NCI-H2171 treated with DMSO at 0.1 percent for 48 hours (cell line): ENCODE results near the gene SENP2.
"Not testable (repeated sequence)": the region's sequence is repeated elsewhere in the genome, so short reads cannot be mapped to it uniquely, and the experiment has no call there.

Experiments
- DNase-seq: peaks from one replicate; lab custom pipeline; 2025; lab: John Stamatoyannopoulos, UW

Gene SENP2

GRCh38 chr3:185586686-185587039 is 568 bp downstream of the SENP2 start:
- DNase-seq, result no peak

GRCh38 chr3:185594073-185594472 is 8.0 kb downstream of the SENP2 start:
- no peak for DNase-seq

DNA sequence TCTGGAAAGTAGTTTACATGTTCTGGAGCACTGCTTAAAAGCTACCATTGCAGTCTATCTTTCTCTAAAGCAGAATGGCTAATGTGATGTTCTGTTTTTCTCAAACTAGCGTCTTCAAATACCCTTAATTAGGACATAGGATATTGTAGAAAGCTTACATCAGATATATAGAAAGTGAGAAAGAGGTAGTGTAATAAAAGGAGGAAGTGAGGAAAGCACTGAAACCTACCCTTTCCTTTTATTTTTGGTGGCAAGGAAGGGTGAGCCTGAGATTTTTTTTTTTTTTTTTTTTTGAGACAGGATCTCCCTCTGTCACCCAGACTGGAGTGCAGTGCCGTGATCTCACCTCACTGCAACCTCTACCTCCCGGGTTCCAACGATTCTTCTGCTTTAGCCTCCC is 9.4 kb downstream of the SENP2 start:
- DNase-seq, result no peak

DNA sequence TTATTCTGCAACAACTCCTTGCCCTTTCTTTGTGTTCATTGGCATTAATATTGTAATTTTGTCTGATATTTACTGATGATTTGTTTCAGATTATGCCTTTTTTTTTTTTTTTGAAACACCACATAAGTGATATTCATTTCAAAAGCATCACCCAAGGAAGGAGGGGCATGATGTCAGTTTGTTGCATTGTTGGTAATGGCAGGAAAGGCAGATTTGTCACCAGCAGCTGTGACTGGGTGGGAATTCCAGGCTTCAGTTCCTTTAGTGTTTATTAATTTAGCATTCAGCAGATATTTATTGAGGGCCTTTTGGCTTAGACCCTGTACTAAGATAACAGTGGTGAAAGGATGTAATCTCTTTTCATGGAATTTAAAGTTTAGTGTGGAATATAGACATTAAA is 19.5 kb downstream of the SENP2 start:
- DNase-seq, result no peak

DNA sequence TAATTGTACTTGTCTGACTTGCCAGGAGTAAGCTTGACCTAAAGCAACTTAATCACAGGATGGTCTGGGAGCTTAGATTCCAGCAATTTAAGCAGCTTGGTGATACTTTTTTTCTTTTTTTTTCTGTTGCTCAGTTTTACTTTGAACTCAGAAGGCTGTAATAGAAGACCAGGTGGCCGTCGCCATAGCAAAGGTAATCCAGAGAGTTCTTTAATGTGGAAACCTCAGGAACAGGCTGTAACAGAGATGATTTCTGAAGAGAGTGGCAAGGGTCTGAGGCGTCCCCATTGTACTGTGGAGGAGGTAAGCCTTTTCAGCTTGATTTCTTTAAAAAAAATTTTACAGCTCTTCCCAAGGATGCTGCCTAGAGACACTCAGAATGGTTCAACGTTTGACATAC is 20.1 kb downstream of the SENP2 start:
- DNase-seq, result no peak

DNA sequence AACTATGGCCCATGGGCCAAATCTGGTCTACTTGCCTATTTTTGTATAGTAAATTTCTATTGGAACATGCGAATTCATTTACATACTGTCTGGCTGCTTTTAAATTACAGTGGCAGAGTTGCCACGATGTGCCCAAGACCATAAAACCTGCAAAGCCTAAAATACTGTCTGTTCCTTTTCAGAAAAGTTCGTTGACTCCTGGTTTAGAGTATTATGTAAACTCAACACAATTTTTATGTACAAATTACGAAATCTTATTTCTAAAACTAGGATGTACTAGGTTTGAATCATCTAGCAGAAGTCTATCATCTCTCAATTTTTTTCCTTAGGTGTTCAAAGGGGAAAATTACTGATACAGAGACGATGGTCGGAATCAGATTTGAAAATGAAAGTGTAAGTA is 26.9 kb downstream of the SENP2 start:
- DNase-seq, result no peak

DNA sequence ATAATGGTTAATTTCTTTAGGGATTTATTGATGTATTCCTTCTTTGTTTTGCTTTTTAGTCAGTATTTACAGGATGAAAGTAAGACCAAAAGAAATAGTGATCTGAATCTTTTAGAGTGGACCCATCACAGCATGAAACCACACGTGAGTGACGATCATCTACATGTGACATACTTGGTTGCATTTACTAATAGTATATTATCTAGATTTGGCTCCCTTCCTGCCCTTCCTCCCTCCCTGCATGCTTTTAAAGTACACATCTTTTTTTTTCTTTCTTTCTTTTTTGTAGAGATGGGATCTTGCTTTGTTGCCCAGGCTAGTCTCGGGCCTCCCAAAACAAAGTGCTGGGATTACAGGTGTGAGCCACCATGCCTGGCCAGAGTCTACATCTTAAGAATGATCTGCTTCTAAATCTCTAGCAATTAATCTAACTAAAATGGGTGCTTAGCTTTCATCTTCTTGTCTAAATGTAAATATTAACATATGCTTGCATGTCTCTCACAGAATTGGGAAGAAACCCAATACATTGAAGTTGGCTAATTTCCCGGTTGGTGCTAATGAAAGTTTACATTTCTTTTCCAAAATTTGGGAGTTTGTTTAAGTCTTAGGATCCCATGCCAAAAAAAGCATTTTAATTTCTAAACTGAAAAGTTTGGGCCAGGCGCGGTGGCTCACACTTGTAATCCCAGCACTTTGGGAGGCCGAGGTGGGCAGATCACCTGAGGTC is 38.0 kb downstream of the SENP2 start:
- DNase-seq, result no peak

DNA sequence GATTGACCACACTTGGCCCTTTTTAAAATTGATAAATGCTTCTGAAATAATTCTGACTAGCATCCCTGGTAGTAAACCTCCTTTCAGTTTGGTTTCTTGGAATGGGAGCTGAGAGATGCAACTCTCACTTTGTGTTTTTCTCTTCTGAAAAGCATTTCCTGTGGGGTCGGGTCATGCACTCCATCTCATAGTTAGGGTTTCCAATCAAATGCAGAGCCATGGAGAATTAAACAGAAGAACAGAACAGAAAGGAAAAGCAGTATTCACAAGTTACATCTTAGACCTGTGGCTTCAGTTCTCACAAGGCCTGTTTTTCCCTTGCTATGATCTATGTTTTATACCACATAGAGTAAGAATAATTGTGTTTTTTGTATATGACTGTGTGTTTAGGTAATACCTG is 39.7 kb downstream of the SENP2 start:
- no peak for DNase-seq

GRCh38 chr3:185629554-185630181 is 43.6 kb downstream of the SENP2 start:
- no peak for DNase-seq

DNA sequence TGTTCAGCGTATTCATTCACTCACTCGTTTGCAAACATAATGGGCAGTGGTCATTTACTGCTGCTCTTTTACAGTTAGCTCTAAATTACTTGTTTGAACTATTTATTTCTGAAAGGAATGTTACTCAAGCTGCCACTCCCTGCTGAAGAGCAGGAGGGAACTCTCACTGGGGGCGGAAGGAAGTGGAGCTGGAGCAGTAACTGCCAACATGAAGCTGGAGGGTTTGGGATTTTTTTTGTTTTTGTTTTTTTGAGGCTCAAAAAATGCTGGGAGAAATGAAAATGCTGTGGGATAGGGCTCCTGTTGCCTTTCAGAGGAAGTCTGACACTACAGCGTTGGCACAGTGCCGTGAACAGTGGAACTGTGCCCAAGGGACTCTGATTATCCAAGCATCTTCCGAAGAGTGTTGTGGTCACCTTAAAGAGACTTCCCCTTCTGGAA is 44.1 kb downstream of the SENP2 start:
- DNase-seq, result no peak

GRCh38 chr3:185631108-185631507 is 45.0 kb downstream of the SENP2 start:
- DNase-seq, result no peak

DNA sequence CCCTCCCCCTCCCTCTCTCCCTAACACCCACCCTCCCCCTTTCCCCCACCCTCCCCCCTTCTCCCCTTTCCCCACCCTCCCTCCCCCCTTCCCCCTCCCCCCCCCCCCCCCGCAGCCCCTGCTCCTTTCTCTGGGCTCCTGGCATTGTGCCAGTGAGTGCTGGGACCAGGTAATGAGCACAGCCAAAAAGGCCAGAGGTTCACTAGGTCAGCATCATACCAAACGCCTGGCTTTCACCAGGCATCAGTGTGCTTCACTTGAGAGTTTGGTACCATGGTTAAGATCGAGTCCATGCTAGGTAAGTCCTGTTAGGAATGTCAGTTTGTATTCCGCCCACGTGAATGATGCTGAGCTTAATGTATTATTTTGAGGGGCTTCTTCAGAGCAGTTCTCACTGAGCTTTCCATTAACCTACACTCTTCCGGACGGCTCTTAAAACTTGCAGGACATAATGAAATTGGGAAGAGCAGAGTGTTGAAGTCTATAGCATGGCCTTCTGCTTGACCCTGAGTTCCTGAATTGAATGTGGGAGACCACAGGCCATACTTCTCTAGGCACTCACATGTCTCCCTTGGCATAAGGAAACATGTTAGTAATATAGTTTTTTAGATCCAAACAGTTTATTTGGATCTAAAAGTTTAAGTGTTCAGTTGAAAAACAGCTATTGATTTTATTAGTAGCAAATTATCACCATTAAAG is 45.6 kb downstream of the SENP2 start:
- DNase-seq, result no peak

DNA sequence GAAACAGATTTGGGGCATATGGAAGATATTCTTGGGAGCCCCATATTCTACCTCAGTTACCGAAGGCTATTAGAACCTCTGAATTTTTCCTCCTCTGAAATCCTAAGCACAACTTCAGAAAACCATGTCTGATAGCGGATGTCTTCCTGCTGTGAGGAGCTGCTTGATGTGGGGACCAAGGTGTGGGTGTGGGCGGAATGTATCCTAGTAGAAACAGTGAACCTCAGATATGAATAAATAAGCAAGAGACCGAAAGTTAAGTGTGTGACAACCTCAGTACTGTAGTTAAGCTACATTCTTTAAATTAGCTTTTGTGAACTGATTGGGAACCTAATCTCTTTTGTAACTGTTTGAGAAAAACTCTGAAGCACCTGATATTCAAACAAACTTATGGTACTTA is 46.9 kb downstream of the SENP2 start:
- no peak for DNase-seq

DNA sequence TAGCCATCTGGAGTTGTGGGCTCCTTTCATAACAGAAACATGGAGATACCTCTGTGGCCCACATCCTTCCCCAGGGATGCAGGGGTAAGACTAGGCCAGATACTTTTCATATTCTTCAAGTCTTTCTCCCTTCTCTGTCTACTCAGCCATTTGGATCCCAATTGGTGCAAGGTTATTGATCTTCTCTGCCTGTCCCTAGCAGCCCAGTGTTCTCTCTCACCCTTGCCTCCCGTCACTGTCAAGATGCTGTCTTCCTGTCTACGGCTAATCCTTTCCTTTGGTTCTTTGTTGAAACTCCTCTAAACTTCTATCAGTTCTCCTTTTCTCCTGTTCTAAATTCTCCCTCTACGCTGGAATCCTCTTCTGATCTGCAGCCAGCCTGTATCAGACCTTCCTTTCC is 51.3 kb downstream of the SENP2 start:
- DNase-seq, result no peak

- DNase-seq, result not testable (repeated sequence)
Measured at GRCh38 chr3:185638651-185639050, 52.6 kb downstream of the SENP2 start.

DNA sequence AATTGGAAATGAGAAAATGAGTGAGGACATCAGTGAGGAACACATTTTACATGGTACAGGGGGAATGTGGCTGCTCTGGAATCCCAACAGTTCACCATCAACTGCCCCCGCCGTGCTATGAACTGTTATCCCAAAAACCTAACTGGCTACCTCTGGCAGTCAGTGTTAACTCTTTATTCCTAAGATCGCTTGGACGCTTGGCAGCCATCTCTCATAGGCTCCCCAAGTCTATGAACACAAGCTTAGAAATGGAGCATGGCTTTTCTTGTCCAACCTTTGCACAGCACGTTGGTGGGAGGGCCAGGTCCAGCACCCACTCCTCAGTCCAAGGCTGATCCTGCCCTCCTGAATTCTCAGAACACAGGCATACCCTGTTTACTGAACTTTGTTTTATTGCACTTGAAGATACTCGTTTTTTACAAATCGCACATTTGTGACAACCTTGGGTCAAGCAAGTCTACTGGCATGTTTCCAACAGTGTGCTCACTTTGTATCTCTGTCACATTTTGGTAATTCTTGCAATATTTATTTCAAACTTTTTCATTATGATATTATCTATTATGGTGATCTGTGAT is 53.6 kb downstream of the SENP2 start:
- no peak for DNase-seq

DNA sequence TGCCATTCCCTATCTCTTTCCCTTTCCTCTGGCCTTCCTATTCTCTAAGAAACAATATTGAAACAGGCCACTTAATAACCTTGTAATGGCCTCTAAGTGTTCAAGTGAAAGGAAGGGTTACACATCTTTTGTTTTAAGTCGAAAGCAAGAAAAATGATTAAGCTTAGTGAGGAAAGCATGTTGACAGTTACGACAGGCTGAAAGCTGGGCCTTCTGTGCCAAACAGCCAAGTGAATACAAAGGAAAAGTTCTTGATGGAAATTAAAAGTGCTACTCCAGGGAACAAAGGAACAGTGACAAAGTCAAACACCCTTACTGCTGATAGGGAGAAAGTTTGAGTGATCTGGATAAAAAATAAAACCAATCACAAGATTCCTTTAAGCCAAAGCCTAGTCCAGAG is 54.2 kb downstream of the SENP2 start:
- DNase-seq, result no peak

- DNase-seq, result not testable (repeated sequence)
Measured at GRCh38 chr3:185645191-185645590, 59.1 kb downstream of the SENP2 start.

DNA sequence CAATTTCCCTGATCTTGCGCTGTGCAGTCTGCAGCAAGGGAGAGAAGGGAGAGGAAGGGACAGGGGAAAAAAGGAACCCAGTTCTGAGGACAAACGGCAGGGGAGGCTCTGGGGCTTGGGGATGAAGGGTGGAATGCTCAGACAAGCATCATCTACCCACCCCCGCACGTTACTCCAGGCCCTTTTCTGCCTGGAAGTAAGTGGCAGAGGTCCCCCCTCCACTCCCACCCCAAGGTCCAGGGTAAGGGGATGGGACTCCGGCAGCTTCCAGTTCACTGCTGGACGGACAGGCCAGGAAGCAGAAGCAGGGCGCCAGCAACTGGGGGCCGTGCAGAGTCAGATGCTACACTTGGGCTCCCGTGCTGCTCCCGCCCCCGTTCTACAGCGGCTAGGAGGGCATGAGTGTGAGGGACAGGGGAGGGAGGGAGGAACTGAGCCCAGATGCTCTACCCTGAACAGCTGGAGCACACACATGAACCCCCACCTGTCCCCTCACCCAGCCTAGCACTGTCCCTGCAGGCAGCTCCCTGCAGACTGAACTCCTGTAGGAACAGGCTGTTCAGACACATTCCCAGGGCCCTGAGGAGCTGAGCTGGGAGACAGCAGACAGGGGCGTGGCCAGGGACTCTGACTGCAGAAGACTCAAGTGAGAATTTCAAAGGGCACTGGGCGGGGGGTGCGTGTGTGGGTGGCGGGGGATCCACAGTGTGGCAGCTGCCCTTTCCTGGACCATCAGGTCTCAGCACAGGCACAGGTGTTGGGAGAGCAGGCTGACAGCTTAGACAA is 59.7 kb downstream of the SENP2 start:
- DNase-seq, result peak; percentile 88

DNA sequence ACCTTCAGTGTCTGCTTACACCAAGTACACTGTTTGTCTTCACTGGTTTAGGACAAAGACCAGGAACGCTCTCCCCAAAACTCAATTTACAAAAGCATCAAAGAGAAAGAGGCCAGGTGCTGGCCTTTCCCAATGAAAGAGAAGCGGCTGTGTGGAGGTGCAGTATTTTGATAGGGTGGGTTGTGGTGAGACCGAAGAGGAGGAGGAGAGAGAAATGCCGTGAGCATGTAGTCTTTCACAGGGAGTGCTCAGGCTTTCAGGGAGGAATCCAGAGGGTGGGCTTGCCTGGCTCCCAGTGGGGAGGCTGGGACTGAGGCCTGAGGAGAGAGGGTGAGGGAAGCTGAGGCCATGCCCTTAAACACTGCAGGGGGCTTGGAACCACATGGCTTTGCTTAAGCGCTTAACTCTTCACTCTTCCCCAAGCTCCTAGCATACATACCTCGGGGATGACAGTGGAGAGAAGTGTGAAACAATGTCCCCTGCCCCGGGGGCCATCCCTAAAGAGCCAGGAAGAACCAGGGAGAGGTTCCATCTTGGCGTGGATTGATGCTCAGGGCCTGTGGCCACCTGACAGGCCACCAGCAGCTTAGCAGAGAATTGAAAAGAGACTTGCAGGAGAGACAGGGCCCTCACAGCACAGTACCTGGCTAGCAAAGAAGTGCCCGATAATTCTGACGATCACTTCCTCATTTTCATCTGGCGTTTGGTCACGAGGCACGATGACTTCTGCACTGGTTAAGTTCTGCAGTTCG is 60.5 kb downstream of the SENP2 start:
- DNase-seq, result no peak

DNA sequence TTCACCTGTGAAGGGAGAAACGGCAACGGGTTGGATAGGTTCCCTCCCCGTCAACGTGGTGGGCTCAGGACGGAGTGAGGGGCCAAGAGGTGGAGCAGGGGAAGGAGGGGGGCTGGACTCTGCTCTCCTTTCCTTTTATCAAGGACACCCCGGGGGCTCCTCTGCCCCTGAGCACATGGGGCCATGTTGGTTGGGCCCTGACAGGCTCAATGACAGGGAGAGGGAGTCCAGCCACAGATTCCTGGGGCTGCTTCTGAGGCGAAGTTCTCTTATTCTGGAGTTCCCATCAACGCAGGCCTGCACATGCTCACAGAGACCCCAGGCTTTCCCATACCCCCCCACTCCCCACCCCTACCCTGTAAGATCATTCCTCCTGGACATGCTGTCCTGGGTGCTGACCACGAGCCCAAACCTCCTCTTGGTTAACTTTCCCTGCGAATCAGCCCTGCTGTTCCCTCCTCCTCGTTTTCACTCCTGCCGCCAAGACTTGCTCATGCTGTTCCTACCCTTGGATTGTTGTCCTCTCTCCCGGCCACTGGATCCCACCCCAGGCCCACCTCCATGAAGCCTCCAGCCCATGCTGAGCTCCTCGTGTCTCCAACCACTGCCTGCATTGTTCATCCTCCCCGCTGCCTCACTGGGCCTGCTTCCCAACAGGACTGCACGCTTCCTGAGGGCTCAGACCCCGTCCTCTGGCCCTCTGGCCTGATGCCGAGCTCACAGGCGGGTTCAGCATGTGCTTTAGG is 61.2 kb downstream of the SENP2 start:
- no peak for DNase-seq
